MCF 10A (cell line): ENCODE data around the gene SMIM17. TPM values are rescaled to one million over a fixed set of nuclear protein-coding genes. Genes with fewer than 3 reads are reported as not detected.

Experiments used
- BruUV-seq: library from RNA; stranded (reverse); fragments of 400-500 nt; replicated peaks from 2 replicates; lab custom pipeline; 2021; lab: Mats Ljungman, UMichigan
- CTCF ChIA-PET: fragments of 300-600 bp; sonication (Branson Sonifier 250); formaldehyde crosslinking; extraction: SDS; loops from one replicate; lab custom pipeline; 2021; ENCODE audit warnings: antibody characterized with exemption, inconsistent platforms; lab: Yijun Ruan, JAX
- POLR2A ChIA-PET: fragments of 300-600, 350-650 bp; sonication (Branson Sonifier 250); formaldehyde crosslinking; extraction: SDS; loops from one replicate; lab custom pipeline; 2020; ENCODE audit warnings: antibody characterized with exemption, inconsistent platforms; lab: Yijun Ruan, JAX
- DNase-seq: peaks from one replicate; pipeline ENCODE4 v3.0.0-alpha.2; 2018; ENCODE audit not compliant: unreplicated experiment
- H3K27ac Mint-ChIP-seq: one replicate; pipeline ENCODE4 v1.8.0; 2022; ENCODE audit warnings: mild to moderate bottlenecking, low read depth, mixed read lengths; ENCODE audit not compliant: unreplicated experiment
- H3K27me3 Mint-ChIP-seq: one replicate; pipeline ENCODE4 v1.8.0; 2022; ENCODE audit warnings: mixed read lengths; ENCODE audit not compliant: insufficient read depth, unreplicated experiment
- H3K36me3 Mint-ChIP-seq: one replicate; pipeline ENCODE4 v1.8.0; 2022; ENCODE audit warnings: mild to moderate bottlenecking, moderate library complexity, mixed read lengths; ENCODE audit not compliant: insufficient read depth, unreplicated experiment
- H3K4me1 Mint-ChIP-seq: one replicate; pipeline ENCODE4 v1.8.0; 2022; ENCODE audit warnings: mixed read lengths; ENCODE audit not compliant: insufficient read depth, unreplicated experiment
- H3K4me3 Mint-ChIP-seq: one replicate; pipeline ENCODE4 v1.8.0; 2022; ENCODE audit warnings: mild to moderate bottlenecking, moderate library complexity, mixed read lengths; ENCODE audit not compliant: unreplicated experiment
- H3K9me3 Mint-ChIP-seq: one replicate; pipeline ENCODE4 v1.8.0; 2022; ENCODE audit warnings: mixed read lengths; ENCODE audit not compliant: unreplicated experiment
- CTCF ChIP-seq: fragments of 200-600 bp; IDR thresholded peaks from one replicate; pipeline ENCODE4 v1.8.0; 2022; ENCODE audit warnings: antibody characterized with exemption, mild to moderate bottlenecking; ENCODE audit not compliant: unreplicated experiment
- intact Hi-C: fragments of 100-400 bp; cut with micrococcal nuclease; formaldehyde crosslinking; loops from 2 replicates; pipeline ENCODE4 v1.14.1; 2022
- total RNA-seq: library from RNA; stranded (reverse); gene quantifications from 2 replicates; pipeline ENCODE4 v1.2.3, GENCODE V29; 2022

The SMIM17 gene
- total RNA-seq, 1 experiment from 2014 or later = not detected

DNA sequence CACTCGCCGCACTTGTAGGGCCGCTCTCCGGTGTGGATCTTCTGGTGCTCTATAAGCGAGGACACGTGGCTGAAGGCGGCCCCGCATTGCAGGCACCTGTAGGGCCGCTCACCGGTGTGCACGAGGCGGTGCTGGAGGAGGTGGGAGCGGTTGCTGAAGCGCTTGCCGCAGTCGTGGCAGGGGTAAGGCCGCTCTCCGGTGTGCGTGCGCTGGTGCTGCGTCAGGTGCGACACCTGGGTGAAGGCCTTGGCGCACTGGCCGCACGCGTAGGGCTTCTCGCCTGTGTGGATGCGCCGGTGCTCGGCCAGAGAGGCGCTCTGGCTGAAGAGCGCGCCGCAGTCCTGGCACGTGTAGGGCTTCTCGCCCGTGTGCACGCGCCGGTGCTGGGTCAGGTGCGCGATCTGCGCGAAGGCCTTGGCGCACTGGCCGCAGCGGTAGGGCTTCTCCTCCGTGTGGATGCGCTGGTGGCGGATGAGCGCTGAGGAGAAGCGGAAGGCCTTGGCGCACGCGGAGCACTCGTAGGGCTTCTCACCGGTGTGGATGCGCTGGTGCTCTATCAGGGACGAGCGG is 21.1 kb downstream of the SMIM17 start:
- no peak for TF ChIP-seq CTCF
- ChIA-PET POLR2A (no interaction called here), CTCF (no interaction called here)
- BruUV-seq = no TSS peak
- no peak for DNase-seq
- Mint-ChIP-seq H3K27ac (no peak overlapping the region), H3K27me3 (no peaks in the 10 kb centered on the region), H3K36me3 (peaks cover 5% of the 10 kb centered on the region), H3K4me1 (no peaks in the 10 kb centered on the region), H3K4me3 (no peak overlapping the region), H3K9me3 (peaks cover 6% of the 10 kb centered on the region)
- intact Hi-C loops = no loop called here

DNA sequence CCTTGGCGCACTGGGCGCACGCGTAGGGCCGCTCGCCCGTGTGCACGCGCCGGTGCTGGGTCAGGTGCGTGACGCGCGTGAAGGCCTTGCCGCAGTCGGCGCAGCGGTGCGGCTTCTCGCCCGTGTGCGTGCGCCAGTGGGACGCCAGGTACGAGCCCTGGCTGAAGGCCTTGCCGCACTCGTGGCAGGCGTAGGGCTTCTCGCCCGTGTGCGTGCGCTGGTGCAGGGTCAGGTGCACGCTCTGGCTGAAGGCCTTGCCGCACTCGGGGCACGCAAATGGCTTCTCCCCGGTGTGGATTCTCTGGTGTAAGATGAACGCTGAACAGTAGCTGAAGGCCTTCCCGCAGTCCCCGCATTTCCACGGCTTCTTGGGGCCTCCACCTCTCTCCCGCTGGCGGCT is 21.6 kb downstream of the SMIM17 start:
- H3K4me1 Mint-ChIP-seq = no peaks in the 10 kb centered on the region

DNA sequence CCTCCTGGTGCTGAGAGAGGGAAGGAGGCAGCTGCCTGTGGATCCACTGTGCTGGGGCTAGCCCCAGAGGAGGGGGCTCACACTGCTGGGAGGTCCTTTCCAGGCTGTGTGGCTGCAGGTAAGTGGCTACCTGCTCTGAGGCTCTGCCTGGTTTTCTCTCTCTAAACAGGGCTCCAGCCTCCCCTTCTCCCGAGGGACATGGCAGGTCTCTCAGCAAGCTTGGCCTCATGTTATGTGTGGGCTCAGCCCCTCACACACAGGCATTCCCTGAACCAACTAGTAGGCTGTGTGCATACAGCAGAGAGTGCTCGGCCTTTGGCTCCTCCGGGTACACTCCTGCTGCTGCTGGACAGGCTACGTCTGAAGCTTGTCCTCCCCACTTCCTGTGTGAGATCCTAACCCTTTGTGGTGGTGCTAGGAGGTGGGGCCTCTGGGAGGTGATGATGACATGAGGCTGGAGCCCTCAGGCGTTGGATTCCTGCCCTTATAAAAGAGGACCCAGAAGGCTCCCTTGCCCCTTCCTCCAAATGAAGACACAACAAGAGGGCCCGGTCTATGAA is 24.4 kb downstream of the SMIM17 start:
- H3K4me1 Mint-ChIP-seq = no peaks in the 10 kb centered on the region
- H3K36me3 Mint-ChIP-seq = no peaks in the 10 kb centered on the region
- no peak for TF ChIP-seq CTCF
- no peak overlapping the region for H3K27ac Mint-ChIP-seq
- CTCF ChIA-PET = no interaction called here
- BruUV-seq = no TSS peak
- H3K27me3 Mint-ChIP-seq = no peaks in the 10 kb centered on the region
- no peaks in the 10 kb centered on the region for H3K9me3 Mint-ChIP-seq
- POLR2A ChIA-PET = no interaction called here
- no peak overlapping the region for H3K4me3 Mint-ChIP-seq
- intact Hi-C loops = no loop called here
- DNase-seq = no peak

More for the DNA sequence above, 21.6 kb downstream of the SMIM17 start:
- ChIA-PET CTCF (no interaction called here), POLR2A (no interaction called here)
- Mint-ChIP-seq H3K36me3 (peaks cover 5% of the 10 kb centered on the region), H3K27ac (no peak overlapping the region), H3K27me3 (no peaks in the 10 kb centered on the region), H3K4me3 (no peak overlapping the region), H3K9me3 (peaks cover under 1% of the 10 kb centered on the region)
- no TSS peak for BruUV-seq
- no peak for DNase-seq
- intact Hi-C loops = no loop called here
- no peak for TF ChIP-seq CTCF

GRCh38 chr19:56668676-56669075 is 25.7 kb downstream of the SMIM17 start:
- no TSS peak for BruUV-seq
- Mint-ChIP-seq H3K4me1 (no peaks in the 10 kb centered on the region), H3K9me3 (no peaks in the 10 kb centered on the region), H3K4me3 (no peak overlapping the region), H3K27ac (no peak overlapping the region), H3K36me3 (no peaks in the 10 kb centered on the region), H3K27me3 (no peaks in the 10 kb centered on the region)
- intact Hi-C loops = no loop called here
- no peak for TF ChIP-seq CTCF
- no peak for DNase-seq
- CTCF ChIA-PET = no interaction called here
- POLR2A ChIA-PET = no interaction called here
